ENCODE results near the gene RNF8. TPM values are rescaled to one million over a fixed set of nuclear protein-coding genes. Genes with fewer than 3 reads are reported as not detected.

RNF8 gene
- total RNA-seq, 1 donor, result 16.6 TPM

Small RNA genes lying within 50 kb of the gene (small RNA-seq; reads per million reads assigned to genes)
- not detected for gene RN7SL273P

Other genes starting within 250 kb of the RNF8 start
- 14.8 and 16.2 TPM in 2 replicates for gene PIM1, start 183.8 kb upstream of the RNF8 start, total RNA-seq
- gene TBC1D22B, start 96.2 kb upstream of the RNF8 start, total RNA-seq, result 6.9 and 7.7 TPM in 2 replicates
- 2.7 and 3.3 TPM in 2 replicates for gene TMEM217, start 95.8 kb upstream of the RNF8 start, total RNA-seq
- 38.7 and 39.5 TPM in 2 replicates for gene CMTR1, start 79.2 kb downstream of the RNF8 start, total RNA-seq
- gene CCDC167, start 145.9 kb downstream of the RNF8 start, total RNA-seq, result 8.8 and 14.8 TPM in 2 replicates

Data from osteoblast (primary cell).